Loucy (cell line): ENCODE measurements around the gene C1QC.

ENCODE experiments used
- H2AFZ ChIP-seq: fragments of 200-600 bp; sonication (generic); 2 replicates; pipeline ENCODE4 v1.6.0; 2016; ENCODE audit warnings: antibody characterized with exemption, mild to moderate bottlenecking, low read length, moderate library complexity
- H3F3A ChIP-seq: fragments of 200-600 bp; 2 replicates; pipeline ENCODE4 v1.6.0; 2016; ENCODE audit warnings: antibody characterized with exemption, low read depth, mild to moderate bottlenecking
- H3K27me3 ChIP-seq: fragments of 200-600 bp; sonication (generic); 2 replicates; pipeline ENCODE4 v1.6.1; 2014; ENCODE audit warnings: low read length, mild to moderate bottlenecking; ENCODE audit not compliant: insufficient read depth, poor library complexity, severe bottlenecking
- H3K36me3 ChIP-seq: fragments of 200-600 bp; sonication (generic); 2 replicates; pipeline ENCODE4 v1.6.1; 2016; ENCODE audit warnings: low read length; ENCODE audit not compliant: insufficient read depth
- H3K4me1 ChIP-seq: fragments of 200-600 bp; sonication (generic); 2 replicates; pipeline ENCODE4 v1.5.1; 2014; ENCODE audit warnings: low read length, mild to moderate bottlenecking; ENCODE audit not compliant: insufficient read depth, poor library complexity, severe bottlenecking
- H3K4me2 ChIP-seq: fragments of 200-600 bp; sonication (generic); 2 replicates; pipeline ENCODE4 v1.6.0; 2014; ENCODE audit warnings: antibody characterized with exemption, low read length, low read depth, mild to moderate bottlenecking; ENCODE audit not compliant: poor library complexity, severe bottlenecking
- H3K4me3 ChIP-seq: fragments of 200-600 bp; sonication (generic); 2 replicates; pipeline ENCODE4 v1.5.1; 2014; ENCODE audit warnings: low read length, mild to moderate bottlenecking, mixed read lengths; ENCODE audit not compliant: poor library complexity, severe bottlenecking
- H3K79me2 ChIP-seq: fragments of 200-600 bp; sonication (generic); 2 replicates; pipeline ENCODE4 v1.6.1; 2014; ENCODE audit warnings: low read length; ENCODE audit not compliant: insufficient read depth
- H3K9ac ChIP-seq: fragments of 200-600 bp; sonication (generic); 2 replicates; pipeline ENCODE4 v1.6.0; 2014; ENCODE audit warnings: mild to moderate bottlenecking, low read depth, low read length, moderate library complexity; ENCODE audit not compliant: poor library complexity, severe bottlenecking
- H3K9me2 ChIP-seq: fragments of 200-600 bp; sonication (generic); replicated peaks from 2 replicates; pipeline ENCODE4 v1.6.1; 2016; ENCODE audit warnings: low read depth, low read length, mixed read lengths
- H3K9me3 ChIP-seq: fragments of 200-600 bp; sonication (generic); 2 replicates; pipeline ENCODE4 v1.6.1; 2014; ENCODE audit warnings: mild to moderate bottlenecking, antibody characterized with exemption, low read length, low read depth; ENCODE audit not compliant: insufficient read depth
- H4K20me1 ChIP-seq: fragments of 200-600 bp; sonication (generic); 2 replicates; pipeline ENCODE4 v1.6.0; 2014; ENCODE audit warnings: antibody characterized with exemption, low read length, mild to moderate bottlenecking; ENCODE audit not compliant: insufficient read depth, poor library complexity, severe bottlenecking
- CTCF ChIP-seq: fragments of 200-600 bp; sonication (generic); conservative IDR thresholded peaks from 2 replicates; pipeline ENCODE4 v1.5.1; 2014; ENCODE audit warnings: mild to moderate bottlenecking, antibody characterized with exemption, low read length
- EZH2phosphoT487 ChIP-seq: fragments of 200-600 bp; IDR thresholded peaks from 2 replicates; pipeline ENCODE4 v1.6.1; 2018; ENCODE audit warnings: antibody characterized with exemption, mild to moderate bottlenecking, moderate library complexity, borderline replicate concordance

Gene C1QC

GRCh38 chr1:22687191-22687590, 43.8 kb downstream of the C1QC start:
- Histone ChIP-seq H3K27me3 (no peaks in the 10 kb centered on the region), H3K79me2 (no peaks in the 10 kb centered on the region), H3K4me3 (no peak overlapping the region), H3K9me2 (no peaks in the 10 kb centered on the region), H3K9me3 (no peaks in the 10 kb centered on the region), H3K36me3 (no peaks in the 10 kb centered on the region), H4K20me1 (no peaks in the 10 kb centered on the region), H3K4me2 (no peak overlapping the region), H3F3A (no peaks in the 10 kb centered on the region), H3K9ac (no peak overlapping the region), H3K4me1 (no peaks in the 10 kb centered on the region), H2AFZ (no peak overlapping the region)
- TF ChIP-seq EZH2phosphoT487 = no peak
- TF ChIP-seq CTCF = no peak

GRCh38 chr1:22688466-22688865, 45.0 kb downstream of the C1QC start:
- Histone ChIP-seq H2AFZ (no peak overlapping the region), H3K27me3 (no peaks in the 10 kb centered on the region), H3K4me1 (no peaks in the 10 kb centered on the region), H4K20me1 (no peaks in the 10 kb centered on the region), H3K79me2 (no peaks in the 10 kb centered on the region), H3F3A (no peaks in the 10 kb centered on the region), H3K9me3 (no peaks in the 10 kb centered on the region), H3K9ac (no peak overlapping the region), H3K36me3 (no peaks in the 10 kb centered on the region), H3K4me2 (no peak overlapping the region), H3K9me2 (no peaks in the 10 kb centered on the region), H3K4me3 (no peak overlapping the region)
- no peak for TF ChIP-seq CTCF
- TF ChIP-seq EZH2phosphoT487 = no peak

GRCh38 chr1:22689505-22689904, 46.1 kb downstream of the C1QC start:
- Histone ChIP-seq H4K20me1 (no peaks in the 10 kb centered on the region), H3K4me3 (no peak overlapping the region), H3K9me2 (no peaks in the 10 kb centered on the region), H3K9me3 (no peaks in the 10 kb centered on the region), H2AFZ (no peak overlapping the region), H3K27me3 (no peaks in the 10 kb centered on the region), H3K79me2 (no peaks in the 10 kb centered on the region), H3K4me2 (no peak overlapping the region), H3K4me1 (no peaks in the 10 kb centered on the region), H3K9ac (no peak overlapping the region), H3K36me3 (no peaks in the 10 kb centered on the region), H3F3A (no peaks in the 10 kb centered on the region)
- TF ChIP-seq CTCF (no peak), EZH2phosphoT487 (no peak)
